IMR-90 (cell line): Measurements from ENCODE around the gene FKBP14. TPM values are rescaled to one million over a fixed set of nuclear protein-coding genes. Genes with fewer than 3 reads are reported as not detected.

Experiments
- ATAC-seq: fragments of 200-7000 bp; cut with Tn5 transposase; 2 replicates; pipeline ENCODE4 v1.9.1; 2020; ENCODE audit warnings: low read depth, mild to moderate bottlenecking, moderate library complexity
- BruUV-seq: library from RNA; stranded (reverse); fragments of 400-500 nt; replicated peaks from 2 replicates; lab custom pipeline; 2021; lab: Mats Ljungman, UMichigan
- CTCF ChIA-PET: fragments of 300-600 bp; formaldehyde crosslinking; extraction: SDS; loops from one replicate; lab custom pipeline; 2021; ENCODE audit warnings: antibody characterized with exemption; lab: Yijun Ruan, JAX
- POLR2A ChIA-PET: fragments of 300-600 bp; sonication (Branson Sonifier 250); formaldehyde crosslinking; loops from one replicate; lab custom pipeline; 2022; ENCODE audit warnings: antibody characterized with exemption; ENCODE audit not compliant: unreplicated experiment; lab: Charles Lee
- DNase-seq: peaks from one replicate; pipeline ENCODE4 v3.0.0; 2013
- H2AFZ ChIP-seq: replicated peaks from 2 replicates; pipeline ENCODE3; 2013; ENCODE audit warnings: low read length, mild to moderate bottlenecking; ENCODE audit not compliant: poor library complexity
- H2AK5ac ChIP-seq: 2 replicates; pipeline ENCODE4 v1.6.1; 2013; ENCODE audit warnings: low read depth, low read length, inconsistent platforms
- H2AK9ac ChIP-seq: replicated peaks from 2 replicates; pipeline ENCODE3; 2013; ENCODE audit warnings: mild to moderate bottlenecking, low read depth, low read length, moderate library complexity; ENCODE audit not compliant: poor library complexity
- H2BK120ac ChIP-seq: 2 replicates; pipeline ENCODE4 v1.6.1; 2013; ENCODE audit warnings: low read depth, low read length, inconsistent platforms
- H2BK15ac ChIP-seq: 3 replicates; pipeline ENCODE4 v1.6.1; 2013; ENCODE audit warnings: low read depth, low read length, inconsistent platforms
- H2BK20ac ChIP-seq: 2 replicates; pipeline ENCODE4 v1.6.1; 2013; ENCODE audit warnings: low read depth, mild to moderate bottlenecking, inconsistent platforms, low read length, moderate library complexity
- H2BK5ac ChIP-seq: 2 replicates; pipeline ENCODE4 v1.6.1; 2013; ENCODE audit warnings: mild to moderate bottlenecking, low read depth, low read length, inconsistent platforms; ENCODE audit not compliant: poor library complexity, severe bottlenecking
- H3K14ac ChIP-seq: replicated peaks from 2 replicates; pipeline ENCODE4 v1.6.1; 2013; ENCODE audit warnings: low read depth, low read length, inconsistent platforms
- H3K18ac ChIP-seq: 2 replicates; pipeline ENCODE4 v1.6.1; 2013; ENCODE audit warnings: low read depth, low read length, control low read depth
- H3K23ac ChIP-seq: 2 replicates; pipeline ENCODE4 v1.6.1; 2013; ENCODE audit warnings: low read depth, low read length, inconsistent platforms
- H3K27ac ChIP-seq: 2 replicates; pipeline ENCODE4 v1.5.1; 2013; ENCODE audit warnings: mild to moderate bottlenecking, control low read depth, low read length; ENCODE audit not compliant: insufficient read depth
- H3K27me3 ChIP-seq: 2 replicates; pipeline ENCODE4 v1.6.1; 2013; ENCODE audit warnings: low read length; ENCODE audit not compliant: control insufficient read depth, insufficient read depth
- H3K36me3 ChIP-seq: 2 replicates; pipeline ENCODE4 v1.6.1; 2013; ENCODE audit warnings: low read length, mixed read lengths; ENCODE audit not compliant: control insufficient read depth, insufficient read depth
- H3K4ac ChIP-seq: 2 replicates; pipeline ENCODE4 v1.6.1; 2013; ENCODE audit warnings: low read depth, low read length, inconsistent platforms
- H3K4me1 ChIP-seq: 2 replicates; pipeline ENCODE4 v1.6.1; 2013; ENCODE audit warnings: low read length, mixed read lengths; ENCODE audit not compliant: control insufficient read depth, insufficient read depth
- H3K4me2 ChIP-seq: 2 replicates; pipeline ENCODE4 v1.6.1; 2013; ENCODE audit warnings: low read depth, mild to moderate bottlenecking, control low read depth, low read length, moderate library complexity
- H3K4me3 ChIP-seq: 2 replicates; pipeline ENCODE4 v1.5.1; 2013; ENCODE audit warnings: low read depth, mild to moderate bottlenecking, control low read depth, low read length, moderate library complexity; ENCODE audit not compliant: insufficient read depth
- H3K56ac ChIP-seq: 2 replicates; pipeline ENCODE4 v1.6.1; 2013; ENCODE audit warnings: low read length, inconsistent platforms; ENCODE audit not compliant: insufficient read depth; ENCODE audit errors: extremely low read depth
- H3K79me1 ChIP-seq, 2 experiments: 2 replicates each; pipeline ENCODE4 v1.6.1; 2013; ENCODE audit warnings: low read length in 2 of 2, inconsistent platforms in 1 of 2, low read depth in 1 of 2
- H3K9ac ChIP-seq: 2 replicates; pipeline ENCODE4 v1.6.1; 2013; ENCODE audit warnings: low read depth, low read length, control low read depth
- H3K9me1 ChIP-seq: 2 replicates; pipeline ENCODE4 v1.6.1; 2013; ENCODE audit warnings: low read length, inconsistent platforms; ENCODE audit not compliant: insufficient read depth
- H3K9me3 ChIP-seq: 2 replicates; pipeline ENCODE4 v1.6.1; 2013; ENCODE audit warnings: low read length; ENCODE audit not compliant: control insufficient read depth, insufficient read depth
- H4K20me1 ChIP-seq: 2 replicates; pipeline ENCODE4 v1.6.1; 2013; ENCODE audit warnings: low read length, inconsistent platforms; ENCODE audit not compliant: insufficient read depth
- H4K5ac ChIP-seq: 2 replicates; pipeline ENCODE4 v1.6.1; 2013; ENCODE audit warnings: mild to moderate bottlenecking, low read depth, low read length, control low read depth
- H4K8ac ChIP-seq, 2 experiments: 2 replicates each; pipeline ENCODE4 v1.6.1; 2013; ENCODE audit warnings: low read depth in 2 of 2, low read length in 2 of 2, control low read depth in 1 of 2, inconsistent platforms in 1 of 2
- H4K91ac ChIP-seq: 2 replicates; pipeline ENCODE4 v1.6.1; 2013; ENCODE audit warnings: low read depth, low read length, inconsistent platforms; ENCODE audit not compliant: insufficient read depth
- MAFK ChIP-seq: IDR thresholded peaks from 2 replicates; pipeline ENCODE4 v1.6.1; 2012; ENCODE audit warnings: low read depth, low read length, improper control_type of control experiment
- RAD21 ChIP-seq: IDR thresholded peaks from 2 replicates; pipeline ENCODE4 v1.6.1; 2012; ENCODE audit warnings: low read length, improper control_type of control experiment
- WGBS, 2 experiments: methylation state at CpG; one replicate each; pipeline versions ENCODE4 v1.1.5 to v1.1.7; 2013; ENCODE audit warnings: missing lambda C conversion rate in 2 of 2; ENCODE audit not compliant: insufficient read length in 1 of 2; ENCODE audit errors: extremely low coverage in 2 of 2; 5-methylcytosine and 5-hydroxymethylcytosine counted together
- dilution Hi-C: fragments of 300-500 bp; cut with HindIII; formaldehyde crosslinking; loops from one replicate; pipeline ENCODE4 v1.14.3; 2018; ENCODE audit warnings: low sequenced_read_pairs; ENCODE audit not compliant: unreplicated experiment
- in situ Hi-C: fragments of 300-500 bp; cut with MboI; formaldehyde crosslinking; loops from 3 replicates; pipeline ENCODE4 v1.14.3; 2019; ENCODE audit warnings: low sequenced_read_pairs, inconsistent platforms, mixed read lengths
- intact Hi-C: fragments of 100-400 bp; cut with micrococcal nuclease; formaldehyde crosslinking; loops from 2 replicates; pipeline ENCODE4 v1.10.0; 2022
- polyA plus RNA-seq, 3 experiments: library from polyadenylated mRNA; depleted of rRNA; stranded (reverse); fragments of >200 nt; gene quantifications; 2 replicates each; pipeline ENCODE4 v1.2.3, GENCODE V29; 2012; ENCODE audit warnings: low replicate concordance in 1 of 3
- total RNA-seq: library from RNA; depleted of rRNA; stranded (reverse); fragments of >200 nt; gene quantifications from 2 replicates; pipeline ENCODE4 v1.2.3, GENCODE V29; 2012

FKBP14 gene
- total and polyA plus RNA-seq, 2 of the 4 experiments (the other 2 are of a cell fraction), result 26.3 to 27.1 TPM

DNA sequence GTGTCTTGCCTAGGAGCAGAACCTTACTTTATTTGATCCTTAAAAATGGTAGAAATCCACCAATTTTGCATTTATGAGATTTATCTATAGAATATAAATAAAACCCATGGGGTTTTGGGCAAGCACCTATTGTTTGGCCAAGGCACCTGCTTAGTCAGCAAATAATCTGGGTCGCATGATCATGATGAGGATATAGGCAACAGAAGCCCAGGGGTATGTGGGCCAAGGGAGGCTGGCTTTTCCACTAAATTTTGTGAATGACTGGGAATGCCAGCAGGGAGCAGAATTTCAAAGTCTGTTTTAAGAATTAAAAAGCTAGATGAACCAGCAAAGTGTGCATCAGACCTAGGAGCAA lies 54.2 kb downstream of the FKBP14 start:
- in situ Hi-C loops (no loop called here), intact Hi-C loops (no loop called here), dilution Hi-C loops (no loop called here)
- H3K4me2 ChIP-seq, result no peak overlapping the region
- H3K4me1 ChIP-seq, result peaks cover 11% of the 10 kb centered on the region
- H3K56ac ChIP-seq, result no peak overlapping the region
- H2BK20ac ChIP-seq, result no peak overlapping the region
- BruUV-seq, result no TSS peak
- H2AK9ac ChIP-seq, result no peak overlapping the region
- H3K79me1 ChIP-seq, result peaks cover 42 to 82% of the 10 kb centered on the region in 2 experiments
- no peak overlapping the region for H3K18ac ChIP-seq
- no peaks in the 10 kb centered on the region for H3K27me3 ChIP-seq
- ChIA-PET POLR2A (no interaction called here), CTCF (no interaction called here)
- H4K91ac ChIP-seq, result no peak overlapping the region
- no peak overlapping the region for H4K8ac ChIP-seq
- peaks cover 5% of the 10 kb centered on the region for H3K36me3 ChIP-seq
- no peak overlapping the region for H3K4me3 ChIP-seq
- no peak overlapping the region for H2BK15ac ChIP-seq
- H2AFZ ChIP-seq, result no peak overlapping the region
- H3K9me3 ChIP-seq, result no peaks in the 10 kb centered on the region
- H2BK120ac ChIP-seq, result no peak overlapping the region
- no CpG with 5 or more reads among the region's 1 CpG for WGBS, 2 experiments
- H2AK5ac ChIP-seq, result no peak overlapping the region
- no peak overlapping the region for H3K9ac ChIP-seq
- DNase-seq (no peak), ATAC-seq (no peak)
- H2BK5ac ChIP-seq, result no peak overlapping the region
- no peak overlapping the region for H4K5ac ChIP-seq
- no peak overlapping the region for H3K14ac ChIP-seq
- peaks cover 23% of the 10 kb centered on the region for H3K9me1 ChIP-seq
- TF ChIP-seq MAFK (peak; percentile 93), RAD21 (no peak)
- H4K20me1 ChIP-seq, result peaks cover 79% of the 10 kb centered on the region
- no peak overlapping the region for H3K4ac ChIP-seq
- no peak overlapping the region for H3K27ac ChIP-seq
- no peak overlapping the region for H3K23ac ChIP-seq
